RWPE1 (cell line): ENCODE data around the gene MCUB.

ENCODE experiments used
- CTCF ChIA-PET: fragments of 350-600 bp; sonication (Branson Sonifier 250); formaldehyde crosslinking; extraction: SDS; loops from one replicate; lab custom pipeline; 2021; lab: Yijun Ruan, JAX
- POLR2A ChIA-PET: fragments of 400-600 bp; formaldehyde crosslinking; extraction: SDS; loops from one replicate; lab custom pipeline; 2020; ENCODE audit warnings: antibody characterized with exemption; ENCODE audit not compliant: low non-redundant PET; lab: Yijun Ruan, JAX
- DNase-seq: peaks from one replicate; pipeline ENCODE4 v3.0.0; 2012; ENCODE audit warnings: low spot score
- H3K27ac ChIP-seq: fragments of 450-650 bp; 2 replicates; pipeline ENCODE4 v1.5.1; 2017
- TF ChIP-seq, protein P1 (sequence below): fragments of 450-650 bp; conservative IDR thresholded peaks from 2 replicates; pipeline ENCODE4 v1.5.1; 2017; ENCODE audit warnings: low read depth, mild to moderate bottlenecking

MCUB gene

DNA sequence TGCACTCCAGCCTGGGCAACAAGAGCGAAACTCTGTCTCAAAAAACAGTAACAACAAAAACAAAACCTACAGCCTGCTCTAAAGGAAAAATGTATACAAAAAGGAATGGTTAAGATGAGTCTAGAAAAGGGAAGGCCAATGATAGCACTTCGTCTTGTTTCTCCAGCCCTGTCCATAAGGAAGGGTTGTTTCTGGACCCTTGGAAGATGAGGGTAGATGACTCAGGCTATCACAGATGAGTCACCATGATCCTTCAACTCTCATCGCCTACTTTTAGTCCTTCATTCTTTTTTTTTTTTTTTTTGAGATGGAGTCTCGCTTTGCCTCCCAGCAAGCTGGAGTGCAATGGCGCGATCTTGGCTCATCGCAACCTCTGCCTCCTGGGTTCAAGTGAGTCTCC, 161.0 kb downstream of the MCUB start:
- CTCF ChIA-PET: no interaction called here
- TF ChIP-seq, protein P1, sequence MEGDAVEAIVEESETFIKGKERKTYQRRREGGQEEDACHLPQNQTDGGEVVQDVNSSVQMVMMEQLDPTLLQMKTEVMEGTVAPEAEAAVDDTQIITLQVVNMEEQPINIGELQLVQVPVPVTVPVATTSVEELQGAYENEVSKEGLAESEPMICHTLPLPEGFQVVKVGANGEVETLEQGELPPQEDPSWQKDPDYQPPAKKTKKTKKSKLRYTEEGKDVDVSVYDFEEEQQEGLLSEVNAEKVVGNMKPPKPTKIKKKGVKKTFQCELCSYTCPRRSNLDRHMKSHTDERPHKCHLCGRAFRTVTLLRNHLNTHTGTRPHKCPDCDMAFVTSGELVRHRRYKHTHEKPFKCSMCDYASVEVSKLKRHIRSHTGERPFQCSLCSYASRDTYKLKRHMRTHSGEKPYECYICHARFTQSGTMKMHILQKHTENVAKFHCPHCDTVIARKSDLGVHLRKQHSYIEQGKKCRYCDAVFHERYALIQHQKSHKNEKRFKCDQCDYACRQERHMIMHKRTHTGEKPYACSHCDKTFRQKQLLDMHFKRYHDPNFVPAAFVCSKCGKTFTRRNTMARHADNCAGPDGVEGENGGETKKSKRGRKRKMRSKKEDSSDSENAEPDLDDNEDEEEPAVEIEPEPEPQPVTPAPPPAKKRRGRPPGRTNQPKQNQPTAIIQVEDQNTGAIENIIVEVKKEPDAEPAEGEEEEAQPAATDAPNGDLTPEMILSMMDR: no peak
- POLR2A ChIA-PET: no interaction called here
- no peak overlapping the region for H3K27ac ChIP-seq
- peak; percentile 50 for DNase-seq

DNA sequence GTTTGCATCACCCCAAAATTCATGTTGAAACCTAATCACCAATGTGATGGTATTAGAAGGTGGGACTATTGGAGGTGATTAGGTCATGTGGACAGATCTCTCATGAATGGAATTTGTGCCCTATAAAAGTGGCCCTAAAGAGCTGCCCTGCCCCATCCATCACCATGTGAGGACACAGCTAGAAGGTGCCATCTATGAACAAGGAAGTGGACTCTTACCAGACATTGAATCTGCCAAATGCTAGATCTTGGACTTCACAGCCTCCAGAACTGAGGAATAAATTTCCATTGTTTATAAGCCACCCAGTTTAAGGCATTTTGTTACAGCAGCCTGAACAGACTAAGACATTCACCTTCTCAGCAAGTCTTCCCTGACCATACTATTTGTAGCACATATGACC, 162.3 kb downstream of the MCUB start:
- TF ChIP-seq, protein P1: no peak
- CTCF ChIA-PET: no interaction called here
- POLR2A ChIA-PET: no interaction called here
- H3K27ac ChIP-seq: no peak overlapping the region
- DNase-seq: no peak

DNA sequence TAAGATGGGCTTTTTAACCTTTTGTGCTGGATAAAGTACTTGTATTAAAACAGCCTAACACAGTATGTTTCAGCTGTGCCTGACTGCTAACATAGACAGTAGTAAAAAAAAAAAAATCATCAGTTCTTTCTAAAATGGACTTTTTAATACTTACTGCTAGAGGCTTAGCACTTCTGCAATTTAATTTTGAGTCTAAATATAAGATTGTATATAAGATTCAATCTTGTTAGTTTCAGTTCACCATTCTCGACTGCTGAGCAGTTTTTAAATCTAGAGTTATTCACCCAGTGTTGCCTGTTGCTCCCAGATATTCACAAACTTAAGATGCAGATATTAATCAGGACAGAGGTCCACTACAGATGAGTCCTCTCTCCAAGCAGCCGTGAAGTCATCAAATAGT, 163.1 kb downstream of the MCUB start:
- ChIA-PET POLR2A (no interaction called here), CTCF (no interaction called here)
- TF ChIP-seq, protein P1: no peak
- no peak overlapping the region for H3K27ac ChIP-seq
- no peak for DNase-seq

DNA sequence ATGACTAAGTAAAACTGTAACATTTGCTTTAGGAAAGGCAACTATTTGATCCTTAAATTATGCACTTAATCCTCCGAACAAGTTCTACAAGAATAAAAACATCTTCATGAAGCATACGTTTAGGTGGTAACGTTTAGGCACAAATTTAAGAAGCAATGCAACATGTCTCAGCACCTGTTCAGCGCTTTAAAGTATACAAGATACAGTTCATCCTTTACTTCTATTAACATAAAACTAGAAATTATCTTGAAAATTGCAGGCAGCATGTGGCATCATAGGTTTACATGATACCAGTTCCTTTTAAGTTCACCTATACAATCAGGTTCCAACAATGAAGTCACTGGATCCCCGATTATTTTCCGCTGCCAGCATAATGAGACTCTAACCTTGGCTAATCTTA, 168.3 kb downstream of the MCUB start:
- ChIA-PET CTCF (no interaction called here), POLR2A (no interaction called here)
- no peak for DNase-seq
- H3K27ac ChIP-seq: no peak overlapping the region
- TF ChIP-seq, protein P1: no peak

DNA sequence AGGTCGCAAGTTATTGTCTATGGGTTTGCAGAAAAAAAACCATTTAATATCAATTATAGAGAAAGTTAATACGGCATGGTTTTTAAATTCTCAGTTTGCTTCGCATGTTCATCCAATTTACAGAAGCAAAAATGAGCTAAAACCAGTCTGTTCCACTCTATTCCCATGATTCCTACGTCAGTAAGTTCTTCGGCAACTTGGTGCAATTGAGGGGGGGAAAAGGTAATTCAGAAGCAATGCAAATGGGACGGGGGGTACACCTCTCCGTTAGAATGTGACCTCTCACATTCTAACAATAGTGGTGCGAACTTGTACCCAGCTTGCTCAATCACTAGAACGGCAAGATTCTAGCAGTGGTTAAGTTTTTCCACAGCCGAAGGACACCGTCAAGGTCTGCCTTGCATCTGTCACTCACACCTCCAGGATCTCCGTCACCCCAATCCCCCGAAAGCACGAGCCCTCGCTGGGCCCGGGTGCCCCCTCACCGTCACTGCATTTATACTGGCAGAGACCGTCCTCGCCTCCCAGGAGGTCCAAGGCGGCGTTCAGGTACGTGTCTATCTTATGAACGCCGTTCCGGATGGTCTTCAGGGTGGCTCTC, 169.2 kb downstream of the MCUB start:
- ChIA-PET POLR2A (interaction anchor here (1.0 kb wide), 1 partner anchor 26 kb away, joined by 3 read pairs; the partner anchor contains the start of gene CASP6), CTCF (no interaction called here)
- no peak for DNase-seq
- TF ChIP-seq, protein P1: no peak
- H3K27ac ChIP-seq: peak overlapping the region; percentile 76

DNA sequence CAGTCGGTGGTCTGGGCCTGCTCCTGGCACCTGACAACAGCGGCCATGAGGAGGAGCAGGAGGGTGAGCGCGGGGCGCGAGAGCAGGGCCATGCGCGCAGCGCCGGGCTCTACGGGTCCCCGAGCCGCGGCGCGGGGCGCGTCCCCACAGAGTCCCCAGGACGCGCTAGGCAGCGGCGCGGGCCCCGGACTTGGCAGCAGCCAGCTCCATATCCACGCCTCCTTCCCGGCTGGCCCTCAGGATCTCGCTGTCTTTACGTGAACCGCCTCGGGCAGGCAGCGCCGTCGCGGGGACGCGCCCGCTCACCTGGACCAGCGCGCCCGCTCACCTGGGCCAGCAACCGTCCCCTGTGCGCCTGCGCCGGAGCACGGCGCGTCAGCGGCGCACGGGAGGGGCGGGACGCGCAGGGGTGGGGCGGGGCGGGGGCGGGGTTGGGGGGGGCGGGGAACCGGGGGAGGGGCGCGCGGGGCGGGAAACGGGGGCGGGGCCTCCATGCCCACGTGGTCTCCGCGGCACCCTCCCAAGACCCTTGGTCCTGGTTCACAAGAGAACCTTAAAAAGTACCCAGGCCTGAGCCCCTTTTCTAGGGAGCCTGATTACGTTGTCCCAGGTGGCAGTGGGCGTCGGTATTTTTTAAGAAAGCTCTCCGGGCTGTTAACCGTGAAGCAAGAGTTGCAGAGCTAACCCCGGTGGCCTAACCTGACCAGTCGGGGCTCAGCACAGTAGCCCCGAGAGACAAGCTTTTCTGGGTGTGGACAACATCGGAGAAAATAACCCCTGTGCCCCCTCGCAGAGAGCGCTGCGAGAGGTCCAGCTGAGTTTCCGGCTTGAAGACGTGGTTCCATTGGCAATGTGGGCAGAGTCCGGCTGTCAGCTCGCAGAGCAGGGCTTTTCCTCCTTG, 169.9 kb downstream of the MCUB start, which contains the start of gene PLA2G12A:
PLA2G12A (minus strand) TSS at position 353 of the 901 bp plus-strand sequence; CDS start at position 92, 261 bp downstream.
- ChIA-PET POLR2A (interaction anchor here (1.0 kb wide), 1 partner anchor 27 kb away, joined by 3 read pairs; the partner anchor contains the start of gene CASP6), CTCF (no interaction called here)
- TF ChIP-seq, protein P1: no peak
- DNase-seq: peak; percentile 91
- peak within 1 kb of the TSS; percentile 76 for H3K27ac ChIP-seq
